ENCODE results near the gene RHEBL1. TPM values are rescaled to one million over a fixed set of nuclear protein-coding genes. Genes with fewer than 3 reads are reported as not detected.
A peak's percentile ranks its signal among the peaks of the same experiment; 100 is the strongest.

RHEBL1 gene
- total RNA-seq, 1 donor from 2014 or later = not detected

- intact Hi-C loops (cut with micrococcal nuclease) = no loop called here
- no peaks in the 10 kb centered on the region for H3K9me3 ChIP-seq (replicated peaks)
- peak overlapping the region; percentile 100 for H3K27ac ChIP-seq (replicated peaks)
- H3K4me3 ChIP-seq = peak overlapping the region; percentile 100
- no peak for TF ChIP-seq CTCF (IDR thresholded peaks at IDR 0.05; ENCODE audit: borderline replicate concordance)
- H3K36me3 ChIP-seq = peaks cover 22% of the 10 kb centered on the region
- no peaks in the 10 kb centered on the region for H3K27me3 ChIP-seq (ENCODE audit: low read depth)
- DNase-seq = peak; percentile 50
- peaks cover 73% of the 10 kb centered on the region for H3K4me1 ChIP-seq
Observed at GRCh38 chr12:49108958-49109404, 39.2 kb upstream of the RHEBL1 start.

- peak; percentile 35 for DNase-seq
- TF ChIP-seq CTCF (IDR thresholded peaks at IDR 0.05; ENCODE audit: borderline replicate concordance) = no peak
- Histone ChIP-seq H3K36me3 (peaks cover 56% of the 10 kb centered on the region), H3K27ac (replicated peaks) (peak overlapping the region; percentile 64), H3K9me3 (replicated peaks) (no peaks in the 10 kb centered on the region), H3K4me1 (peaks cover 76% of the 10 kb centered on the region), H3K4me3 (no peak overlapping the region), H3K27me3 (ENCODE audit: low read depth) (no peaks in the 10 kb centered on the region)
- intact Hi-C loops (cut with micrococcal nuclease) = no loop called here
Observed at GRCh38 chr12:49105504-49106084, 35.8 kb upstream of the RHEBL1 start.

- no peak for DNase-seq
- Histone ChIP-seq H3K9me3 (replicated peaks) (no peaks in the 10 kb centered on the region), H3K27me3 (ENCODE audit: low read depth) (no peaks in the 10 kb centered on the region), H3K36me3 (peaks cover 64% of the 10 kb centered on the region), H3K4me3 (no peak overlapping the region), H3K27ac (replicated peaks) (peak overlapping the region; percentile 64), H3K4me1 (peaks cover 69% of the 10 kb centered on the region)
- intact Hi-C loops (cut with micrococcal nuclease) = no loop called here
- TF ChIP-seq CTCF (IDR thresholded peaks at IDR 0.05; ENCODE audit: borderline replicate concordance) = no peak
Observed at GRCh38 chr12:49104822-49105221, 35.0 kb upstream of the RHEBL1 start.

GRCh38 chr12:49100380-49100779, 30.6 kb upstream of the RHEBL1 start:
- no peak overlapping the region for H3K27ac ChIP-seq (replicated peaks)
- H3K4me1 ChIP-seq = peaks cover 24% of the 10 kb centered on the region
- H3K9me3 ChIP-seq (replicated peaks) = no peaks in the 10 kb centered on the region
- no peak overlapping the region for H3K4me3 ChIP-seq
- H3K27me3 ChIP-seq (ENCODE audit: low read depth) = no peaks in the 10 kb centered on the region
- intact Hi-C loops (cut with micrococcal nuclease) = no loop called here
- H3K36me3 ChIP-seq = peaks cover 91% of the 10 kb centered on the region
- no peak for TF ChIP-seq CTCF (IDR thresholded peaks at IDR 0.05; ENCODE audit: borderline replicate concordance)
- no peak for DNase-seq

- intact Hi-C loops (cut with micrococcal nuclease) = no loop called here
- H3K27me3 ChIP-seq (ENCODE audit: low read depth) = peaks cover 11% of the 10 kb centered on the region
- H3K4me1 ChIP-seq = peaks cover 23% of the 10 kb centered on the region
- peaks cover 78% of the 10 kb centered on the region for H3K36me3 ChIP-seq
- DNase-seq = no peak
- no peak overlapping the region for H3K27ac ChIP-seq (replicated peaks)
- H3K4me3 ChIP-seq = no peak overlapping the region
- H3K9me3 ChIP-seq (replicated peaks) = no peaks in the 10 kb centered on the region
- no peak for TF ChIP-seq CTCF (IDR thresholded peaks at IDR 0.05; ENCODE audit: borderline replicate concordance)
Observed at GRCh38 chr12:49098703-49099102, 28.9 kb upstream of the RHEBL1 start.

All from left ventricle myocardium inferior (tissue), 1 donor.